HEK293T (cell line): Measurements from ENCODE around the gene ACTRT2.

Experiments used
- CTCF ChIA-PET: fragments of 350-600 bp; formaldehyde crosslinking; extraction: SDS; loops from one replicate; lab custom pipeline; 2021; ENCODE audit warnings: antibody characterized with exemption, inconsistent platforms; lab: Yijun Ruan, JAX
- POLR2A ChIA-PET: fragments of 350-600 bp; formaldehyde crosslinking; extraction: SDS; loops from one replicate; lab custom pipeline; 2020; ENCODE audit warnings: antibody characterized with exemption, inconsistent platforms; lab: Yijun Ruan, JAX
- DNase-seq: peaks from one replicate; pipeline ENCODE4 v3.0.0; 2012; ENCODE audit warnings: mixed read lengths; ENCODE audit errors: extremely low spot score
- ARNT ChIP-seq: fragments of 450-650 bp; IDR thresholded peaks from 2 replicates; pipeline ENCODE4 v1.6.1; 2017; ENCODE audit warnings: mild to moderate bottlenecking
- BHLHE40 ChIP-seq: fragments of 450-650 bp; IDR thresholded peaks from 2 replicates; pipeline ENCODE4 v1.6.1; 2016; ENCODE audit warnings: mild to moderate bottlenecking, moderate library complexity, borderline replicate concordance
- CTBP1 ChIP-seq: fragments of 450-650 bp; IDR thresholded peaks from 2 replicates; pipeline ENCODE4 v1.6.1; 2016; ENCODE audit warnings: borderline replicate concordance
- ELF4 ChIP-seq: fragments of 450-650 bp; IDR thresholded peaks from 2 replicates; pipeline ENCODE4 v1.6.1; 2017; ENCODE audit warnings: antibody characterized with exemption
- FOXA1 ChIP-seq: fragments of 450-650 bp; IDR thresholded peaks from 2 replicates; pipeline ENCODE4 v1.6.1; 2016; ENCODE audit warnings: mild to moderate bottlenecking
- FOXK2 ChIP-seq: fragments of 450-650 bp; IDR thresholded peaks from 2 replicates; pipeline ENCODE4 v1.6.1; 2016; ENCODE audit warnings: mild to moderate bottlenecking
- FOXM1 ChIP-seq: fragments of 450-650 bp; IDR thresholded peaks from 2 replicates; pipeline ENCODE4 v1.6.1; 2017; ENCODE audit warnings: mild to moderate bottlenecking, borderline replicate concordance
- HDGF ChIP-seq: fragments of 450-650 bp; IDR thresholded peaks from 2 replicates; pipeline ENCODE4 v1.6.1; 2017; ENCODE audit warnings: antibody characterized with exemption, borderline replicate concordance
- L3MBTL2 ChIP-seq: fragments of 450-650 bp; conservative IDR thresholded peaks from 2 replicates; pipeline ENCODE4 v1.6.1; 2016; ENCODE audit warnings: mild to moderate bottlenecking
- LEF1 ChIP-seq: fragments of 450-650 bp; IDR thresholded peaks from 2 replicates; pipeline ENCODE4 v1.6.1; 2017; ENCODE audit warnings: mild to moderate bottlenecking, borderline replicate concordance
- NFRKB ChIP-seq: fragments of 450-650 bp; IDR thresholded peaks from 2 replicates; pipeline ENCODE4 v1.6.1; 2016; ENCODE audit warnings: mild to moderate bottlenecking, moderate library complexity
- SP1 ChIP-seq: fragments of 450-650 bp; IDR thresholded peaks from 2 replicates; pipeline ENCODE4 v1.6.1; 2017
- SUZ12 ChIP-seq: fragments of 450-650 bp; IDR thresholded peaks from 2 replicates; pipeline ENCODE4 v1.6.1; 2016; ENCODE audit warnings: mild to moderate bottlenecking
- TARDBP ChIP-seq: fragments of 450-650 bp; IDR thresholded peaks from 2 replicates; pipeline ENCODE4 v1.6.1; 2016
- ZNF384 ChIP-seq: fragments of 450-650 bp; IDR thresholded peaks from 2 replicates; pipeline ENCODE4 v1.6.1; 2016
- TF ChIP-seq, protein P1 (sequence below): fragments of 450-650 bp; IDR thresholded peaks from 2 replicates; pipeline ENCODE4 v1.6.1; 2016

The ACTRT2 gene

DNA sequence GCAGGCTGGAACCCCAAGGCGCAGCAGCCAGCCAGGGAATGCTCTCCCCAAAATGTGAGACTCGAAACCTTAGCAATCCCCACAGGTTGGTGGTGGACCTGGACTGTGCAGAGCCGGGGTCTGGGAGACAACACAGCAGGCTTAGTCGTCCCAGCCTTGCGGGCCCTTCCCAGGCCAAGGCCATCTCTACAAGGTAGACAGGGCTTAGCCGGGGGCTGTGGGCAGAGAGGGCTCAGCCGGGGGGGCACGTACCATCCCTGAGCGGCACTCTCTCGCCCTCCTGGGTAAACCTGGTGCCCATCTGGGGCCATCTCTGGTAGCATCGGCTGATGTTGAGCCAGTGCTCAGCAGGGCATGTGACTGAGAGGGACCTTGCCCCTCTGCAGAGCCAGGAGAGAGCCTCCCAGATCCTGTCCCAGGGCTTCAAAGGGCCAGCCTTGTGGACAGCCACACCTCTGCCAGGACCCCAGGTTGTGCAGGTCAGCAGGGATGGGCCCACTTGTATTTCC, 2.2 kb upstream of the ACTRT2 start:
- CTCF ChIA-PET: no interaction called here

DNA sequence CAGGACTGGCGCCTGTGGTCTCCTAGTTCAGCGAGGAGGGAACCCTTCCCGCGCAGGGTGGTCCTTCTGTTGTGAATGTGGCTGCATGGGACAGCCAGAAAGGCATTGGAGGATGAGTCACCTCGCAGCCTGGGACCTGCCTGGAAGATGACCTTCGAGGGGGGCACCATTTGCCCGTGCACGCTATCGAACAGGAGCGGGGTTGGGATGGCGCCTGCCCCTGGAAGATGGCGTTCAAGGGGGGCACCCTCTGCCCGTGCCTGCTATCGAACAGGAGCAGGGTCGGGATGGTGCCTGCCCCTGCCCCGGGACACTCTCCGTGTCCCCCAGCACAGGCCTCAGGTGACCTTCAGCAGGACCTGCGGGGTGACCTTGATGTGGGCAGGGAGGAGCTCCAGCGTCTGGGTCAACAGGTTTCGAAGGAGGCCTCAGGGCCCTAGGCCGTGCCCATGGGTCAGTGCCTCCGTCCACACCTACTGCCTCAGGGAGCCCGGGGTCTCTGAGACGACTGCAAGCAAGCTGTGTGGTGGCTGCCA, 1.7 kb upstream of the ACTRT2 start:
- no peak for DNase-seq
- no peak for TF ChIP-seq HDGF
- TF ChIP-seq FOXK2: no peak
- POLR2A ChIA-PET: no interaction called here
- CTCF ChIA-PET: no interaction called here

More for the DNA sequence above, 2.2 kb upstream of the ACTRT2 start:
- TF ChIP-seq L3MBTL2 (no peak), HDGF (no peak), FOXA1 (no peak), TARDBP (no peak), ELF4 (no peak), ZNF384 (no peak), SUZ12 (no peak), NFRKB (no peak)
- POLR2A ChIA-PET: no interaction called here
- no peak for DNase-seq

GRCh38 chr1:3020263-3020909, 881 bp upstream of the ACTRT2 start:
- TF ChIP-seq L3MBTL2 (no peak), FOXK2 (no peak), TARDBP (no peak), ARNT (no peak), ELF4 (no peak), FOXM1 (no peak), SP1 (no peak), FOXA1 (no peak), BHLHE40 (no peak), HDGF (no peak), CTBP1 (no peak), SUZ12 (no peak), LEF1 (no peak), ZNF384 (no peak), NFRKB (no peak)
- TF ChIP-seq, protein P1, sequence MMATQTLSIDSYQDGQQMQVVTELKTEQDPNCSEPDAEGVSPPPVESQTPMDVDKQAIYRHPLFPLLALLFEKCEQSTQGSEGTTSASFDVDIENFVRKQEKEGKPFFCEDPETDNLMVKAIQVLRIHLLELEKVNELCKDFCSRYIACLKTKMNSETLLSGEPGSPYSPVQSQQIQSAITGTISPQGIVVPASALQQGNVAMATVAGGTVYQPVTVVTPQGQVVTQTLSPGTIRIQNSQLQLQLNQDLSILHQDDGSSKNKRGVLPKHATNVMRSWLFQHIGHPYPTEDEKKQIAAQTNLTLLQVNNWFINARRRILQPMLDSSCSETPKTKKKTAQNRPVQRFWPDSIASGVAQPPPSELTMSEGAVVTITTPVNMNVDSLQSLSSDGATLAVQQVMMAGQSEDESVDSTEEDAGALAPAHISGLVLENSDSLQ: no peak
- ChIA-PET CTCF (no interaction called here), POLR2A (no interaction called here)
- no peak for DNase-seq

DNA sequence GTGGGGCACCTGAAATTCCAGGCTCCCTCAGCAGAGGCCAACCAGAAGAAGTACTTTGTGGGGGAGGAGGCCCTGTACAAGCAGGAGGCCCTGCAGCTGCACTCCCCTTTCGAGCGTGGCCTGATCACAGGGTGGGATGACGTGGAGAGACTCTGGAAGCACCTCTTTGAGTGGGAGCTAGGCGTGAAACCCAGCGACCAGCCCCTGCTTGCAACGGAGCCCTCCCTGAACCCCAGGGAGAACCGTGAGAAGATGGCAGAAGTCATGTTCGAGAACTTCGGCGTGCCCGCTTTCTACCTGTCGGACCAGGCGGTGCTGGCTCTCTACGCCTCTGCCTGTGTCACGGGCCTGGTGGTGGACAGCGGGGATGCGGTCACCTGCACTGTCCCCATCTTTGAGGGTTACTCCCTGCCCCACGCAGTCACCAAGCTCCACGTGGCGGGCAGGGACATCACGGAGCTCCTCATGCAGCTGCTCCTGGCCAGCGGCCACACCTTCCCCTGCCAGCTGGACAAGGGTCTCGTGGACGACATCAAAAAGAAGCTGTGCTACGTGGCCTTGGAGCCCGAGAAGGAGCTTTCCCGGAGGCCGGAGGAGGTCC, 634 bp downstream of the ACTRT2 start:
- DNase-seq: no peak
- ChIA-PET CTCF (interaction anchor here (0.6 kb wide), 1 partner anchor 368 kb away, joined by 3 read pairs; no protein-coding TSS in a partner anchor), POLR2A (no interaction called here)
- TF ChIP-seq ELF4: no peak
- TF ChIP-seq LEF1: no peak
- TF ChIP-seq, protein P1: no peak
- no peak for TF ChIP-seq HDGF

DNA sequence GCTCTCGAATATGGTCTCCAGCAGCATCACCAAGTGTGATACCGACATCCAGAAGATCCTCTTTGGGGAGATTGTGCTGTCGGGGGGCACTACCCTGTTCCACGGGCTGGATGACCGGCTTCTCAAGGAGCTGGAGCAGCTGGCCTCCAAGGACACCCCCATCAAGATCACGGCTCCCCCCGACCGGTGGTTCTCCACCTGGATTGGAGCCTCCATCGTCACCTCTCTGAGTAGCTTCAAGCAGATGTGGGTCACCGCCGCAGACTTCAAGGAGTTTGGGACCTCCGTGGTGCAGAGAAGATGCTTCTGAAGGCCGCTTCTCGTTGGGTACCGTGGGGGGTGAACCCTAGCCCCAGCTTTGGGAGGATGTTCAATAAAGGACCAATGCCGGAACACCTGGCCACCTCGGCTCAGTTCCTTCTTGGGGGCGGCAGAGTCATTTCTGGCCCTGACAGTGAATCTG, 1.3 kb downstream of the ACTRT2 start:
- no peak for DNase-seq
- no peak for TF ChIP-seq BHLHE40
- ChIA-PET POLR2A (no interaction called here), CTCF (interaction anchor here (0.6 kb wide), 1 partner anchor 368 kb away, joined by 3 read pairs; no protein-coding TSS in a partner anchor)

DNA sequence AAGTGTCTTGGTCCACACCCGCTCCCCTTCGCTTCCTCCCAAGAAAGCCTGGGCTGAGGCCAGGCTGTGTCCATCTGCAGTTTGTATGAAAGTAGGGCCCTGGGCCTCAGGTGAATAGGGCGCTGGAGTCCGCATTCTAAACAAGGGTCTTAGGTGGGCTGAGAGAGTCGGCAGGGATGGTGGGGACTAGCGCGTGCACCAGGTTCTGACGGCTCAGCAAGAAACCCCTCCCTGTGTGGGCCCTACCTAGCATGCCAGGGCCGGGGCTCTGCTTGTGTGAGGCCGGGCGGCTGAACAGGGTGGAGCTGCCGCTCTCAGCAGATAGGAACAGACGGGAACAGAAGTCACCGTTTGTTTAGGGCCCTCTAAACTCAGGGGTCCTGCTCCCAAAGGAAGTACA, 1.7 kb downstream of the ACTRT2 start:
- ChIA-PET POLR2A (no interaction called here), CTCF (no interaction called here)
- TF ChIP-seq TARDBP: no peak
- no peak for TF ChIP-seq FOXA1
- TF ChIP-seq, protein P1: no peak
- no peak for TF ChIP-seq FOXK2
- TF ChIP-seq ZNF384: no peak
- TF ChIP-seq FOXM1: no peak
- no peak for TF ChIP-seq ELF4
- TF ChIP-seq LEF1: no peak
- no peak for TF ChIP-seq SP1
- no peak for TF ChIP-seq L3MBTL2
- no peak for TF ChIP-seq ARNT
- no peak for TF ChIP-seq HDGF
- no peak for TF ChIP-seq CTBP1
- TF ChIP-seq NFRKB: no peak
- TF ChIP-seq BHLHE40: no peak
- TF ChIP-seq SUZ12: no peak
- no peak for DNase-seq
